Activated T-cell treated with anti-CD3 and anti-CD28 coated beads, Interleukin-2, amount 50 U/mL, for 4 hours (primary cell): ENCODE data around the gene OR5K2. TPM values are rescaled to one million over a fixed set of nuclear protein-coding genes. Genes with fewer than 3 reads are reported as not detected.

ENCODE experiments used
- ATAC-seq, 2 donors: fragments of 200-7000 bp; cut with Tn5 transposase; one replicate each; pipeline ENCODE4 v1.10.0; 2021
- DNase-seq: peaks from one replicate; pipeline ENCODE4 v3.0.0-alpha.2; 2020
- H3K27me3 Mint-ChIP-seq: one replicate; pipeline ENCODE4 v1.8.0; 2021; ENCODE audit warnings: low read depth, mixed read lengths
- H3K36me3 Mint-ChIP-seq: one replicate; pipeline ENCODE4 v1.8.0; 2022; ENCODE audit warnings: mixed read lengths; ENCODE audit not compliant: insufficient read depth
- H3K4me1 Mint-ChIP-seq: one replicate; pipeline ENCODE4 v1.8.0; 2021; ENCODE audit warnings: low read depth, mixed read lengths
- H3K4me3 Mint-ChIP-seq: one replicate; pipeline ENCODE4 v1.8.0; 2021; ENCODE audit warnings: mild to moderate bottlenecking, moderate library complexity, mixed read lengths
- H3K9me3 Mint-ChIP-seq: one replicate; pipeline ENCODE4 v1.8.0; 2021; ENCODE audit warnings: mixed read lengths
- total RNA-seq, 3 donors: library from RNA; stranded (reverse); gene quantifications; one replicate each; pipeline ENCODE4 v1.2.1, GENCODE V29; 2021

OR5K2 gene
- total RNA-seq, 3 donors from 2014 or later = not detected

GRCh38 chr3:98508582-98508981 lies 11.1 kb downstream of the OR5K2 start:
- H3K4me1 Mint-ChIP-seq = peaks cover 24% of the 10 kb centered on the region
- no peak overlapping the region for H3K4me3 Mint-ChIP-seq
- H3K27me3 Mint-ChIP-seq = no peaks in the 10 kb centered on the region
- peaks cover 55% of the 10 kb centered on the region for H3K36me3 Mint-ChIP-seq
- ATAC-seq (peak in 1 of 2 donors; percentile 27), DNase-seq (no peak)
- no peaks in the 10 kb centered on the region for H3K9me3 Mint-ChIP-seq

GRCh38 chr3:98512576-98512975 lies 15.1 kb downstream of the OR5K2 start:
- Mint-ChIP-seq H3K9me3 (no peaks in the 10 kb centered on the region), H3K36me3 (peaks cover 68% of the 10 kb centered on the region), H3K4me1 (peaks cover 46% of the 10 kb centered on the region), H3K4me3 (no peak overlapping the region), H3K27me3 (no peaks in the 10 kb centered on the region)
- ATAC-seq (no peak), DNase-seq (no peak)

- DNase-seq (no peak), ATAC-seq (peak in 1 of 2 donors; percentile 33)
- peaks cover 66% of the 10 kb centered on the region for H3K36me3 Mint-ChIP-seq
- no peaks in the 10 kb centered on the region for H3K27me3 Mint-ChIP-seq
- peaks cover 49% of the 10 kb centered on the region for H3K4me1 Mint-ChIP-seq
- no peak overlapping the region for H3K4me3 Mint-ChIP-seq
- no peaks in the 10 kb centered on the region for H3K9me3 Mint-ChIP-seq
Measured at GRCh38 chr3:98513091-98513511, 15.6 kb downstream of the OR5K2 start.

GRCh38 chr3:98513736-98514135 lies 16.3 kb downstream of the OR5K2 start:
- Mint-ChIP-seq H3K4me3 (no peak overlapping the region), H3K4me1 (peaks cover 49% of the 10 kb centered on the region)
- no peak for ATAC-seq

GRCh38 chr3:98514948-98515347 lies 17.5 kb downstream of the OR5K2 start:
- H3K4me3 Mint-ChIP-seq = no peak overlapping the region
- DNase-seq (no peak), ATAC-seq (no peak)
- peaks cover 58% of the 10 kb centered on the region for H3K4me1 Mint-ChIP-seq
- H3K36me3 Mint-ChIP-seq = peaks cover 70% of the 10 kb centered on the region
- no peaks in the 10 kb centered on the region for H3K9me3 Mint-ChIP-seq
- H3K27me3 Mint-ChIP-seq = no peaks in the 10 kb centered on the region

More at GRCh38 chr3:98513736-98514135, 16.3 kb downstream of the OR5K2 start:
- no peaks in the 10 kb centered on the region for H3K9me3 Mint-ChIP-seq
- peaks cover 66% of the 10 kb centered on the region for H3K36me3 Mint-ChIP-seq
- H3K27me3 Mint-ChIP-seq = no peaks in the 10 kb centered on the region
- DNase-seq = no peak

GRCh38 chr3:98518816-98519215 lies 21.3 kb downstream of the OR5K2 start:
- H3K9me3 Mint-ChIP-seq = no peaks in the 10 kb centered on the region
- H3K36me3 Mint-ChIP-seq = peaks cover 64% of the 10 kb centered on the region
- H3K4me1 Mint-ChIP-seq = peaks cover 67% of the 10 kb centered on the region
- DNase-seq = no peak
- no peak for ATAC-seq
- H3K4me3 Mint-ChIP-seq = peak overlapping the region; percentile 92
- H3K27me3 Mint-ChIP-seq = no peaks in the 10 kb centered on the region

GRCh38 chr3:98519351-98519750 lies 21.9 kb downstream of the OR5K2 start:
- Mint-ChIP-seq H3K4me1 (peaks cover 64% of the 10 kb centered on the region), H3K4me3 (peak overlapping the region; percentile 92), H3K27me3 (no peaks in the 10 kb centered on the region), H3K36me3 (peaks cover 60% of the 10 kb centered on the region), H3K9me3 (no peaks in the 10 kb centered on the region)
- ATAC-seq = no peak
- no peak for DNase-seq

- peak overlapping the region; percentile 92 for H3K4me3 Mint-ChIP-seq
- H3K27me3 Mint-ChIP-seq = no peaks in the 10 kb centered on the region
- peak; percentile 62 to 67 for ATAC-seq
- no peaks in the 10 kb centered on the region for H3K9me3 Mint-ChIP-seq
- H3K4me1 Mint-ChIP-seq = peaks cover 52% of the 10 kb centered on the region
- peak; percentile 41 for DNase-seq
- H3K36me3 Mint-ChIP-seq = peaks cover 43% of the 10 kb centered on the region
Measured at GRCh38 chr3:98521897-98522543, 24.5 kb downstream of the OR5K2 start.

GRCh38 chr3:98522544-98523281 lies 25.2 kb downstream of the OR5K2 start, which contains the start of gene CLDND1:
Gene CLDND1, minus strand, starts transcription at chr3:98522902. Its CDS starts 1,478 bp downstream, at chr3:98521424.
- peak; percentile 93 for DNase-seq
- H3K9me3 Mint-ChIP-seq = no peaks in the 10 kb centered on the region
- peaks cover 40% of the 10 kb centered on the region for H3K36me3 Mint-ChIP-seq
- peaks cover 47% of the 10 kb centered on the region for H3K4me1 Mint-ChIP-seq
- peak within 1 kb of the TSS; percentile 92 for H3K4me3 Mint-ChIP-seq
- peak; percentile 94 to 97 for ATAC-seq
- H3K27me3 Mint-ChIP-seq = no peaks in the 10 kb centered on the region

- Mint-ChIP-seq H3K9me3 (no peaks in the 10 kb centered on the region), H3K4me1 (peaks cover 19% of the 10 kb centered on the region), H3K4me3 (no peak overlapping the region), H3K27me3 (no peaks in the 10 kb centered on the region), H3K36me3 (peaks cover 15% of the 10 kb centered on the region)
- DNase-seq (no peak), ATAC-seq (no peak)
Measured at GRCh38 chr3:98525494-98525893, 28.0 kb downstream of the OR5K2 start.

- Mint-ChIP-seq H3K36me3 (no peaks in the 10 kb centered on the region), H3K4me1 (peaks cover 7% of the 10 kb centered on the region), H3K27me3 (no peaks in the 10 kb centered on the region), H3K4me3 (no peak overlapping the region), H3K9me3 (no peaks in the 10 kb centered on the region)
- DNase-seq (no peak), ATAC-seq (no peak)
Measured at GRCh38 chr3:98528474-98529346, 31.2 kb downstream of the OR5K2 start.

- no peaks in the 10 kb centered on the region for H3K27me3 Mint-ChIP-seq
- no peaks in the 10 kb centered on the region for H3K9me3 Mint-ChIP-seq
- ATAC-seq (no peak), DNase-seq (no peak)
- H3K4me3 Mint-ChIP-seq = no peak overlapping the region
- H3K36me3 Mint-ChIP-seq = no peaks in the 10 kb centered on the region
- peaks cover 7% of the 10 kb centered on the region for H3K4me1 Mint-ChIP-seq
Measured at GRCh38 chr3:98529856-98530459, 32.5 kb downstream of the OR5K2 start.

- ATAC-seq = no peak
- Mint-ChIP-seq H3K4me1 (peaks cover 7% of the 10 kb centered on the region), H3K4me3 (no peak overlapping the region), H3K36me3 (no peaks in the 10 kb centered on the region), H3K27me3 (no peaks in the 10 kb centered on the region), H3K9me3 (no peaks in the 10 kb centered on the region)
- DNase-seq = no peak
Measured at GRCh38 chr3:98530676-98531075, 33.2 kb downstream of the OR5K2 start.
